SIG-M5 (cell line): ENCODE results near the gene APOM.

Source experiments
- DNase-seq: peaks from one replicate; lab custom pipeline; 2025; lab: John Stamatoyannopoulos, UW

The APOM gene

GRCh38 chr6:31705931-31706330, 50.2 kb downstream of the APOM start:
- DNase-seq, result no peak

- no peak for DNase-seq
Measured at GRCh38 chr6:31706599-31706998, 50.9 kb downstream of the APOM start, which contains the start of gene LY6G6F. Gene LY6G6F, plus strand, starts transcription at chr6:31706866. Its CDS starts 41 bp downstream, at chr6:31706907.

- no peak for DNase-seq
Measured at GRCh38 chr6:31707701-31708100, 52.0 kb downstream of the APOM start.
